PC-9 (cell line): ENCODE results near the gene IL13RA2.

Experiments used
- EZH2 ChIP-seq: fragments of 200-600 bp; sonication (generic); IDR thresholded peaks from 2 replicates; pipeline ENCODE4 v1.8.0; 2017; ENCODE audit warnings: antibody characterized with exemption, low read depth
- TF ChIP-seq, protein P1 (sequence below): fragments of 200-600 bp; sonication (generic); conservative IDR thresholded peaks from 2 replicates; pipeline ENCODE4 v1.6.1; 2017; ENCODE audit warnings: mixed run types, antibody characterized with exemption, mild to moderate bottlenecking, moderate library complexity

GRCh38 chrX:115023139-115023538 is 5.7 kb upstream of the IL13RA2 start:
- TF ChIP-seq, protein P1, sequence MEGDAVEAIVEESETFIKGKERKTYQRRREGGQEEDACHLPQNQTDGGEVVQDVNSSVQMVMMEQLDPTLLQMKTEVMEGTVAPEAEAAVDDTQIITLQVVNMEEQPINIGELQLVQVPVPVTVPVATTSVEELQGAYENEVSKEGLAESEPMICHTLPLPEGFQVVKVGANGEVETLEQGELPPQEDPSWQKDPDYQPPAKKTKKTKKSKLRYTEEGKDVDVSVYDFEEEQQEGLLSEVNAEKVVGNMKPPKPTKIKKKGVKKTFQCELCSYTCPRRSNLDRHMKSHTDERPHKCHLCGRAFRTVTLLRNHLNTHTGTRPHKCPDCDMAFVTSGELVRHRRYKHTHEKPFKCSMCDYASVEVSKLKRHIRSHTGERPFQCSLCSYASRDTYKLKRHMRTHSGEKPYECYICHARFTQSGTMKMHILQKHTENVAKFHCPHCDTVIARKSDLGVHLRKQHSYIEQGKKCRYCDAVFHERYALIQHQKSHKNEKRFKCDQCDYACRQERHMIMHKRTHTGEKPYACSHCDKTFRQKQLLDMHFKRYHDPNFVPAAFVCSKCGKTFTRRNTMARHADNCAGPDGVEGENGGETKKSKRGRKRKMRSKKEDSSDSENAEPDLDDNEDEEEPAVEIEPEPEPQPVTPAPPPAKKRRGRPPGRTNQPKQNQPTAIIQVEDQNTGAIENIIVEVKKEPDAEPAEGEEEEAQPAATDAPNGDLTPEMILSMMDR: no peak
- TF ChIP-seq EZH2: no peak
